ENCODE data around the gene RIMKLA. TPM values are rescaled to one million over a fixed set of nuclear protein-coding genes. Genes with fewer than 3 reads are reported as not detected.

The RIMKLA gene
- total and polyA plus RNA-seq, 2 of the 13 experiments (the other 11 are each of a cell fraction or from before 2014, with no cell fraction given): 2.5 to 3.8 TPM

DNA sequence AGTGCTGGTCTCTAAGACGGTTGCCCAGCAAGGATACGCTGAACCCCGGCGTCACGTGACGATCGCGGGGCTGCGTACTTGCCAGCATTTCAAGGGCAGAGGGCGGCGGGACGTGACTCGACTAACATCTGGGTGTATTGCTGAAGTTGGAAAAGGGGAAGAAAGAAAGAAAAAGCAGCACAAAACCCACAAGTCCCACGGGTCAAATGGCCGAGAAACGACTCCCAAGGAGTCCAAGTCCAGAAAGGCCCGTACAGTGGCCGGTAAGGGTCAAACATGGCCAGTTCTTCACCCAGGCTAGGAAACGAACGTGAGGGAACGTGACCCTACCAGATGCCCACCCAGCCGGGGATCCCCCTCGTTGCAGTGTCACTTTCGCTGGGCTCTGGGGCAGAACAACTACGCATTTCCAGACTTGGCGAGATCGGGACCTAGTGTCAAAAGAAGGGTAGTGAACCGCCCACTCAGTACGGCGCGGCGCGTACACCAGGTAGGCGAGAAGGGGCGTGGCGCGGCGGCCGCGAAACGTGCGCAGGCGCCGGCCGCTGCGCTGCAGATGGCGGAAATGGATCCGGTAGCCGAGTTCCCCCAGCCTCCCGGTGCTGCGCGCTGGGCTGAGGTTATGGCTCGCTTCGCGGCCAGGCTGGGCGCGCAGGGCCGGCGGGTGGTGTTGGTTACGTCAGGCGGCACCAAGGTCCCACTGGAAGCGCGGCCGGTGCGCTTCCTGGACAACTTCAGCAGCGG is 75.6 kb downstream of the RIMKLA start, which contains the start of the genes PPCS and ZMYND12 (continued):
- TF ChIP-seq NFE2 (CRISPR knock-in tag; IDR thresholded peaks at IDR 0.05): no peak
- peak; percentile 34; the same call in 1 of the 2 replicates for TF ChIP-seq BRD4 (CRISPR knock-in tag; IDR thresholded peaks at IDR 0.05)
- no peak for TF ChIP-seq SMARCE1 (IDR thresholded peaks at IDR 0.05; ENCODE audit: borderline replicate concordance)
- no peak for TF ChIP-seq ZNF10 (CRISPR knock-in tag; IDR thresholded peaks at IDR 0.05; ENCODE audit: borderline replicate concordance, low read depth)
- no peak for TF ChIP-seq AFF4 (CRISPR knock-in tag; IDR thresholded peaks at IDR 0.05)
- TF ChIP-seq KAT8 (CRISPR knock-in tag; IDR thresholded peaks at IDR 0.05): peak; percentile 96
- TF ChIP-seq NR2C2 (CRISPR knock-in tag; IDR thresholded peaks at IDR 0.05; ENCODE audit: borderline replicate concordance): peak; percentile 76; the same call in 1 of the 2 replicates
- no peak for TF ChIP-seq SKI (IDR thresholded peaks at IDR 0.05; ENCODE audit: partially characterized antibody)
- TF ChIP-seq SIN3B (IDR thresholded peaks at IDR 0.05; ENCODE audit: low read length): no peak
- TF ChIP-seq GZF1 (CRISPR knock-in tag; IDR thresholded peaks at IDR 0.05): no peak
- no peak for TF ChIP-seq THYN1 (CRISPR knock-in tag; IDR thresholded peaks at IDR 0.05; ENCODE audit: borderline replicate concordance, low read depth)
- TF ChIP-seq TRIM24 (CRISPR knock-in tag; IDR thresholded peaks at IDR 0.05): no peak
- peak; percentile 88 for TF ChIP-seq GABPB1 (CRISPR knock-in tag; IDR thresholded peaks at IDR 0.05)
- no peak for TF ChIP-seq IKZF1 (IDR thresholded peaks at IDR 0.05)
- no peak for TF ChIP-seq KDM1A (CRISPR knock-in tag; IDR thresholded peaks at IDR 0.05)
- TF ChIP-seq JARID2 (CRISPR knock-in tag; IDR thresholded peaks at IDR 0.05; ENCODE audit: insufficient replicate concordance): no peak
- TF ChIP-seq LCORL (IDR thresholded peaks at IDR 0.05): no peak
- no peak for TF ChIP-seq LCORL (CRISPR knock-in tag; IDR thresholded peaks at IDR 0.05)
- no peak; the same call in 1 of the 2 replicates for TF ChIP-seq KDM5B (CRISPR knock-in tag; IDR thresholded peaks at IDR 0.05; ENCODE audit: borderline replicate concordance)
- no peak for TF ChIP-seq MLLT10 (CRISPR knock-in tag; IDR thresholded peaks at IDR 0.05)
- no peak for TF ChIP-seq ZNF382 (CRISPR knock-in tag; IDR thresholded peaks at IDR 0.05; ENCODE audit: borderline replicate concordance)
- TF ChIP-seq, protein P1, sequence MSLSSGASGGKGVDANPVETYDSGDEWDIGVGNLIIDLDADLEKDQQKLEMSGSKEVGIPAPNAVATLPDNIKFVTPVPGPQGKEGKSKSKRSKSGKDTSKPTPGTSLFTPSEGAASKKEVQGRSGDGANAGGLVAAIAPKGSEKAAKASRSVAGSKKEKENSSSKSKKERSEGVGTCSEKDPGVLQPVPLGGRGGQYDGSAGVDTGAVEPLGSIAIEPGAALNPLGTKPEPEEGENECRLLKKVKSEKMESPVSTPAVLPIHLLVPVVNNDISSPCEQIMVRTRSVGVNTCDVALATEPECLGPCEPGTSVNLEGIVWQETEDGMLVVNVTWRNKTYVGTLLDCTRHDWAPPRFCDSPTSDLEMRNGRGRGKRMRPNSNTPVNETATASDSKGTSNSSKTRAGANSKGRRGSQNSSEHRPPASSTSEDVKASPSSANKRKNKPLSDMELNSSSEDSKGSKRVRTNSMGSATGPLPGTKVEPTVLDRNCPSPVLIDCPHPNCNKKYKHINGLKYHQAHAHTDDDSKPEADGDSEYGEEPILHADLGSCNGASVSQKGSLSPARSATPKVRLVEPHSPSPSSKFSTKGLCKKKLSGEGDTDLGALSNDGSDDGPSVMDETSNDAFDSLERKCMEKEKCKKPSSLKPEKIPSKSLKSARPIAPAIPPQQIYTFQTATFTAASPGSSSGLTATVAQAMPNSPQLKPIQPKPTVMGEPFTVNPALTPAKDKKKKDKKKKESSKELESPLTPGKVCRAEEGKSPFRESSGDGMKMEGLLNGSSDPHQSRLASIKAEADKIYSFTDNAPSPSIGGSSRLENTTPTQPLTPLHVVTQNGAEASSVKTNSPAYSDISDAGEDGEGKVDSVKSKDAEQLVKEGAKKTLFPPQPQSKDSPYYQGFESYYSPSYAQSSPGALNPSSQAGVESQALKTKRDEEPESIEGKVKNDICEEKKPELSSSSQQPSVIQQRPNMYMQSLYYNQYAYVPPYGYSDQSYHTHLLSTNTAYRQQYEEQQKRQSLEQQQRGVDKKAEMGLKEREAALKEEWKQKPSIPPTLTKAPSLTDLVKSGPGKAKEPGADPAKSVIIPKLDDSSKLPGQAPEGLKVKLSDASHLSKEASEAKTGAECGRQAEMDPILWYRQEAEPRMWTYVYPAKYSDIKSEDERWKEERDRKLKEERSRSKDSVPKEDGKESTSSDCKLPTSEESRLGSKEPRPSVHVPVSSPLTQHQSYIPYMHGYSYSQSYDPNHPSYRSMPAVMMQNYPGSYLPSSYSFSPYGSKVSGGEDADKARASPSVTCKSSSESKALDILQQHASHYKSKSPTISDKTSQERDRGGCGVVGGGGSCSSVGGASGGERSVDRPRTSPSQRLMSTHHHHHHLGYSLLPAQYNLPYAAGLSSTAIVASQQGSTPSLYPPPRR (CRISPR knock-in tag; IDR thresholded peaks at IDR 0.05; ENCODE audit: borderline replicate concordance): peak; percentile 26; the same call in 1 of the 2 replicates
- no peak; the same call in 1 of the 2 replicates for TF ChIP-seq ZNF564 (CRISPR knock-in tag; IDR thresholded peaks at IDR 0.05)
- TF ChIP-seq NR1H2 (CRISPR knock-in tag; IDR thresholded peaks at IDR 0.05; ENCODE audit: borderline replicate concordance, low read depth): 0 out of 2 replicates have a peak, but pooled peaks have one; percentile 20

All from HepG2 (cell line).